Stimulated activated CD4-positive, alpha-beta T cell treated with anti-CD3 and anti-CD28 coated beads, Interleukin-15, amount 100 ng/mL, for 24 hours (primary cell): Measurements from ENCODE around the gene ATXN1.

ENCODE experiments used
- DNase-seq: peaks from one replicate; pipeline ENCODE4 v3.0.0-alpha.2; 2020

ATXN1 gene

GRCh38 chr6:16596616-16597331 is 164.5 kb downstream of the ATXN1 start:
- no peak for DNase-seq

GRCh38 chr6:16595514-16596120 is 165.6 kb downstream of the ATXN1 start:
- no peak for DNase-seq

- DNase-seq, result no peak
These were observed 166.4 kb downstream of the ATXN1 start for GRCh38 chr6:16594849-16595248.

GRCh38 chr6:16592223-16592911 is 168.9 kb downstream of the ATXN1 start:
- no peak for DNase-seq

GRCh38 chr6:16591396-16592222 is 169.7 kb downstream of the ATXN1 start:
- peak; percentile 61 for DNase-seq

GRCh38 chr6:16585805-16586204 is 175.5 kb downstream of the ATXN1 start:
- DNase-seq, result no peak

GRCh38 chr6:16583144-16583762 is 178.0 kb downstream of the ATXN1 start:
- DNase-seq, result no peak

GRCh38 chr6:16582446-16583143 is 178.7 kb downstream of the ATXN1 start:
- DNase-seq, result no peak

GRCh38 chr6:16578695-16579285 is 182.5 kb downstream of the ATXN1 start:
- DNase-seq, result no peak

- no peak for DNase-seq
These were observed 184.6 kb downstream of the ATXN1 start for GRCh38 chr6:16576451-16577368.

- no peak for DNase-seq
These were observed 185.6 kb downstream of the ATXN1 start for GRCh38 chr6:16575655-16576054.

- no peak for DNase-seq
These were observed 188.3 kb downstream of the ATXN1 start for GRCh38 chr6:16572943-16573342.

GRCh38 chr6:16572317-16572716 is 188.9 kb downstream of the ATXN1 start:
- DNase-seq, result no peak

- DNase-seq, result no peak
These were observed 190.3 kb downstream of the ATXN1 start for GRCh38 chr6:16570946-16571345.

- DNase-seq, result no peak
These were observed 191.1 kb downstream of the ATXN1 start for GRCh38 chr6:16570221-16570553.

GRCh38 chr6:16568128-16568527 is 193.1 kb downstream of the ATXN1 start:
- DNase-seq, result no peak

- DNase-seq, result no peak
These were observed 194.2 kb downstream of the ATXN1 start for GRCh38 chr6:16567071-16567470.

GRCh38 chr6:16564436-16564835 is 196.8 kb downstream of the ATXN1 start:
- no peak for DNase-seq

- DNase-seq, result no peak
These were observed 197.5 kb downstream of the ATXN1 start for GRCh38 chr6:16563628-16564240.

- DNase-seq, result no peak
These were observed 198.8 kb downstream of the ATXN1 start for GRCh38 chr6:16562498-16562897.
